H9 (cell line): Measurements from ENCODE around the gene KCNG3. TPM values are rescaled to one million over a fixed set of nuclear protein-coding genes. Genes with fewer than 3 reads are reported as not detected.

Experiments used
- DNase-seq: peaks from one replicate; pipeline ENCODE4 v3.0.0-alpha.2; 2017
- H2AFZ ChIP-seq: one replicate; pipeline ENCODE4 v1.6.1; 2013; ENCODE audit warnings: mild to moderate bottlenecking, low read length, control low read depth, moderate library complexity
- H2AK5ac ChIP-seq: 2 replicates; pipeline ENCODE4 v1.6.1; 2013; ENCODE audit warnings: low read length, control low read depth, mixed read lengths; ENCODE audit not compliant: insufficient read length
- H2BK120ac ChIP-seq: one replicate; pipeline ENCODE4 v1.6.1; 2013; ENCODE audit warnings: low read depth, mild to moderate bottlenecking, low read length, control low read depth, inconsistent platforms; ENCODE audit not compliant: poor library complexity, severe bottlenecking
- H2BK12ac ChIP-seq: 2 replicates; pipeline ENCODE4 v1.6.1; 2013; ENCODE audit warnings: low read length, control low read depth, mixed read lengths, low read depth; ENCODE audit not compliant: insufficient read length
- H2BK15ac ChIP-seq: 2 replicates; pipeline ENCODE4 v1.6.1; 2013; ENCODE audit warnings: low read depth, low read length, control low read depth
- H2BK20ac ChIP-seq: one replicate; pipeline ENCODE4 v1.6.1; 2013; ENCODE audit warnings: low read depth, mild to moderate bottlenecking, low read length, control low read depth, inconsistent platforms; ENCODE audit not compliant: poor library complexity, severe bottlenecking
- H2BK5ac ChIP-seq: 2 replicates; pipeline ENCODE4 v1.6.1; 2013; ENCODE audit warnings: low read length, control low read depth, mixed read lengths; ENCODE audit not compliant: insufficient read length
- H3K14ac ChIP-seq: 2 replicates; pipeline ENCODE4 v1.6.1; 2013; ENCODE audit warnings: low read length, control low read depth; ENCODE audit not compliant: insufficient read depth
- H3K18ac ChIP-seq: 2 replicates; pipeline ENCODE4 v1.6.1; 2013; ENCODE audit warnings: low read depth, mild to moderate bottlenecking, mixed read lengths, low read length, control low read depth; ENCODE audit not compliant: insufficient read length
- H3K23ac ChIP-seq: 2 replicates; pipeline ENCODE4 v1.6.1; 2013; ENCODE audit warnings: low read length, control low read depth, mixed read lengths, low read depth; ENCODE audit not compliant: insufficient read length
- H3K23me2 ChIP-seq: 2 replicates; pipeline ENCODE4 v1.6.1; 2013; ENCODE audit warnings: low read depth, mild to moderate bottlenecking, mixed read lengths, low read length, control low read depth; ENCODE audit not compliant: insufficient read length, poor library complexity, severe bottlenecking
- H3K27ac ChIP-seq: 2 replicates; pipeline ENCODE4 v1.5.1; 2013; ENCODE audit warnings: low read length, control low read depth, mixed read lengths, low read depth; ENCODE audit not compliant: insufficient read length
- H3K27me3 ChIP-seq: 2 replicates; pipeline ENCODE4 v1.6.1; 2013; ENCODE audit warnings: low read length, control low read depth, inconsistent platforms; ENCODE audit not compliant: insufficient read depth
- H3K4ac ChIP-seq: 2 replicates; pipeline ENCODE4 v1.6.1; 2013; ENCODE audit warnings: low read depth, mild to moderate bottlenecking, control low read depth, inconsistent platforms, low read length, moderate library complexity
- H3K4me1 ChIP-seq: 2 replicates; pipeline ENCODE4 v1.6.1; 2013; ENCODE audit warnings: low read length, control low read depth, inconsistent platforms; ENCODE audit not compliant: insufficient read depth
- H3K4me2 ChIP-seq: 2 replicates; pipeline ENCODE4 v1.6.1; 2013; ENCODE audit warnings: low read length, control low read depth, mixed read lengths; ENCODE audit not compliant: insufficient read length, insufficient read depth
- H3K56ac ChIP-seq: 2 replicates; pipeline ENCODE4 v1.6.1; 2013; ENCODE audit warnings: low read depth, mild to moderate bottlenecking, mixed read lengths, low read length, control low read depth; ENCODE audit not compliant: insufficient read length
- H3K79me1 ChIP-seq: 2 replicates; pipeline ENCODE4 v1.6.1; 2013; ENCODE audit warnings: low read depth, mild to moderate bottlenecking, moderate library complexity, low read length, control low read depth, inconsistent platforms; ENCODE audit not compliant: insufficient read depth, poor library complexity, severe bottlenecking
- H3K79me2 ChIP-seq: 2 replicates; pipeline ENCODE4 v1.6.1; 2013; ENCODE audit warnings: low read length, control low read depth, inconsistent platforms; ENCODE audit not compliant: insufficient read depth
- H3K9ac ChIP-seq: 2 replicates; pipeline ENCODE4 v1.6.1; 2013; ENCODE audit warnings: low read length, control low read depth, mixed read lengths; ENCODE audit not compliant: insufficient read length; ENCODE audit errors: extremely low read depth
- H3K9me3 ChIP-seq: one replicate; pipeline ENCODE4 v1.6.1; 2013; ENCODE audit warnings: low read depth, low read length, inconsistent platforms; ENCODE audit not compliant: control insufficient read depth
- H3T11ph ChIP-seq: one replicate; pipeline ENCODE4 v1.6.1; 2013; ENCODE audit warnings: mild to moderate bottlenecking, low read length, control low read depth, inconsistent platforms
- H4K20me1 ChIP-seq: one replicate; pipeline ENCODE4 v1.6.1; 2013; ENCODE audit not compliant: control insufficient read depth, insufficient read length, insufficient read depth
- H4K5ac ChIP-seq: 2 replicates; pipeline ENCODE4 v1.6.1; 2013; ENCODE audit warnings: low read depth, mild to moderate bottlenecking, mixed read lengths, low read length, control low read depth; ENCODE audit not compliant: insufficient read length
- H4K8ac ChIP-seq: replicated peaks from 2 replicates; pipeline ENCODE4 v1.6.1; 2013; ENCODE audit warnings: low read length, control low read depth, mixed read lengths, low read depth; ENCODE audit not compliant: insufficient read length
- H4K91ac ChIP-seq: 2 replicates; pipeline ENCODE4 v1.6.1; 2013; ENCODE audit warnings: low read depth, mild to moderate bottlenecking, moderate library complexity, mixed read lengths, low read length, control low read depth; ENCODE audit not compliant: insufficient read length
- H3K27ac Mint-ChIP-seq, 3 experiments: 2 replicates in 2 of 3; 3 replicates in 1 of 3; pipeline ENCODE4 v1.8.0; 2020 to 2021; ENCODE audit warnings: mixed read lengths in 3 of 3, mild to moderate bottlenecking in 1 of 3, moderate library complexity in 1 of 3
- H3K27me3 Mint-ChIP-seq: 2 replicates; pipeline ENCODE4 v1.8.0; 2021; ENCODE audit warnings: low read depth, mild to moderate bottlenecking, moderate library complexity, mixed read lengths
- H3K36me3 Mint-ChIP-seq, 3 experiments: 2 replicates in 2 of 3; 3 replicates in 1 of 3; pipeline ENCODE4 v1.8.0; 2020 to 2021; ENCODE audit warnings: low read depth in 3 of 3, mixed read lengths in 3 of 3; ENCODE audit not compliant: insufficient read depth in 1 of 3
- H3K4me1 Mint-ChIP-seq, 2 experiments: 2 replicates each; pipeline ENCODE4 v1.8.0; 2020; ENCODE audit warnings: mixed read lengths in 2 of 2
- H3K4me3 Mint-ChIP-seq, 2 experiments: 2 replicates in 1 of 2; 3 replicates in 1 of 2; pipeline ENCODE4 v1.8.0; 2020 to 2021; ENCODE audit warnings: mild to moderate bottlenecking in 2 of 2, mixed read lengths in 2 of 2, moderate library complexity in 1 of 2
- H3K9me3 Mint-ChIP-seq, 2 experiments: 2 replicates in 1 of 2; 3 replicates in 1 of 2; pipeline ENCODE4 v1.8.0; 2020; ENCODE audit warnings: mild to moderate bottlenecking in 2 of 2, mixed read lengths in 2 of 2, moderate library complexity in 1 of 2
- CTCF ChIP-seq: fragments of 200-600 bp; sonication (generic); conservative IDR thresholded peaks from 3 replicates; pipeline ENCODE4 v1.8.0; 2021; ENCODE audit warnings: antibody characterized with exemption, mild to moderate bottlenecking
- total RNA-seq: library from RNA; stranded (reverse); gene quantifications from 2 replicates; pipeline ENCODE4 v1.2.1, GENCODE V29; 2021

Gene KCNG3
- total RNA-seq, 1 experiment from 2014 or later = 16.5 TPM

- peaks cover 15 to 23% of the 10 kb centered on the region in 2 experiments for H3K9me3 Mint-ChIP-seq
- Histone ChIP-seq H4K8ac (no peak overlapping the region), H3K18ac (no peak overlapping the region), H3K14ac (no peak overlapping the region), H3K9ac (no peak overlapping the region), H3K23ac (no peak overlapping the region), H2BK12ac (no peak overlapping the region), H3K4me1 (no peaks in the 10 kb centered on the region), H3K56ac (no peak overlapping the region), H2AFZ (no peak overlapping the region), H4K5ac (no peak overlapping the region), H3K27ac (no peak overlapping the region), H2BK120ac (no peak overlapping the region), H3K23me2 (no peaks in the 10 kb centered on the region), H3T11ph (no peak overlapping the region), H4K20me1 (no peaks in the 10 kb centered on the region), H3K4ac (no peak overlapping the region), H3K27me3 (no peaks in the 10 kb centered on the region), H2BK15ac (no peak overlapping the region), H3K4me2 (no peak overlapping the region), H2AK5ac (no peak overlapping the region), H4K91ac (no peak overlapping the region), H3K79me2 (no peaks in the 10 kb centered on the region), H2BK20ac (no peak overlapping the region), H3K79me1 (peaks cover 3% of the 10 kb centered on the region), H3K9me3 (no peaks in the 10 kb centered on the region), H2BK5ac (no peak overlapping the region)
- no peak overlapping the region for H3K4me3 Mint-ChIP-seq
- no peak overlapping the region for H3K27ac Mint-ChIP-seq
- H3K4me1 Mint-ChIP-seq = peaks cover 2% of the 10 kb centered on the region in 2 experiments; a peak in 3 of 4 replicates
- H3K36me3 Mint-ChIP-seq = peaks cover 30 to 46% (median 32%) of the 10 kb centered on the region in 3 experiments
- DNase-seq = no peak
- TF ChIP-seq CTCF = no peak
- H3K27me3 Mint-ChIP-seq = no peaks in the 10 kb centered on the region
Observed at GRCh38 chr2:42414648-42415047, 79.1 kb downstream of the KCNG3 start.
